Spleen (tissue), 7 donors: ENCODE results near the gene PRR5L.

ENCODE experiments used
- POLR2A ChIP-seq, 3 donors: fragments of 450-650 bp; IDR thresholded peaks; one replicate each; pipeline ENCODE4 v1.5.1; 2017; ENCODE audit warnings: antibody characterized with exemption in 3 of 3, mild to moderate bottlenecking in 1 of 3
- POLR2AphosphoS5 ChIP-seq, 3 donors: sonication (generic); formaldehyde crosslinking; IDR thresholded peaks; one replicate each; pipeline ENCODE4 v1.5.1; 2017; ENCODE audit warnings: antibody characterized with exemption in 3 of 3
- TF ChIP-seq, protein P1 (sequence below), 11 experiments: fragments of 200-600 bp in 7 of 11; fragments of 450-650 bp in 4 of 11; sonication (generic) in 4 of 11; IDR thresholded peaks in 8 of 11; conservative IDR thresholded peaks in 3 of 11; 1 replicate in 7 of 11; 2 replicates in 4 of 11; pipeline versions ENCODE4 v1.4.0 to v1.8.0; 2016 to 2021; ENCODE audit warnings: antibody characterized with exemption in 11 of 11, inconsistent platforms in 4 of 11, mild to moderate bottlenecking in 1 of 11
- donor health status: DM: no; HTN: no; CAD: no; lungs with moderate emphysema.
- donor health status: DM: no; HTN: no; CAD: no.
- donor health status: DM: no; HTN: no; CAD: no.

DNA sequence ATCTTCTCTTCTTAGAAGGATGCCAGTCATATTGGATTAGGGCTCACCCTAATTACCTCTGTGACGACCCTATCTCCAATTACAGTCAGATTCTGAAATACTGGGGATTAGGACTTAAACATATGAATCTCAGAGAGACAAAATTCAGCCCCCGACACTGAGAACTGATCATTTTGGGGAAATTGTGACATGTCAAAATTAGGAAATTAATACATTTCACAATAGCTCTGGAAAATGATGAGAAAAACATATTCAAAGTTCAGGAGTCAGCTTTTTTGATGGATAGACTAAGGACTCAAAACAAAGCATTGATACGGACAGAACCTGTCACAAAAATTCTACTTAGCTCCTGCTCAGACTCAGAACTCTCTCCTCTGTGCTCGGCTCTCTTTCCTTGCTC lies 47.7 kb upstream of the PRR5L start:
- TF ChIP-seq, protein P1, sequence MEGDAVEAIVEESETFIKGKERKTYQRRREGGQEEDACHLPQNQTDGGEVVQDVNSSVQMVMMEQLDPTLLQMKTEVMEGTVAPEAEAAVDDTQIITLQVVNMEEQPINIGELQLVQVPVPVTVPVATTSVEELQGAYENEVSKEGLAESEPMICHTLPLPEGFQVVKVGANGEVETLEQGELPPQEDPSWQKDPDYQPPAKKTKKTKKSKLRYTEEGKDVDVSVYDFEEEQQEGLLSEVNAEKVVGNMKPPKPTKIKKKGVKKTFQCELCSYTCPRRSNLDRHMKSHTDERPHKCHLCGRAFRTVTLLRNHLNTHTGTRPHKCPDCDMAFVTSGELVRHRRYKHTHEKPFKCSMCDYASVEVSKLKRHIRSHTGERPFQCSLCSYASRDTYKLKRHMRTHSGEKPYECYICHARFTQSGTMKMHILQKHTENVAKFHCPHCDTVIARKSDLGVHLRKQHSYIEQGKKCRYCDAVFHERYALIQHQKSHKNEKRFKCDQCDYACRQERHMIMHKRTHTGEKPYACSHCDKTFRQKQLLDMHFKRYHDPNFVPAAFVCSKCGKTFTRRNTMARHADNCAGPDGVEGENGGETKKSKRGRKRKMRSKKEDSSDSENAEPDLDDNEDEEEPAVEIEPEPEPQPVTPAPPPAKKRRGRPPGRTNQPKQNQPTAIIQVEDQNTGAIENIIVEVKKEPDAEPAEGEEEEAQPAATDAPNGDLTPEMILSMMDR (IDR thresholded peaks at IDR 0.05 in 8 of 11, conservative IDR thresholded peaks at IDR 0.05 in 3 of 11): no peak
- TF ChIP-seq POLR2AphosphoS5 (IDR thresholded peaks at IDR 0.05) (no peak), POLR2A (IDR thresholded peaks at IDR 0.05) (no peak)
